ENCODE data around the gene DMRT2.

DMRT2 gene

GRCh38 chr9:1049641-1050040 lies 516 bp upstream of the DMRT2 start:
- no peaks in the 10 kb centered on the region for H3K27me3 ChIP-seq (ENCODE audit: insufficient read depth, low read length, poor library complexity, severe bottlenecking)
- no peaks in the 10 kb centered on the region for H3F3A ChIP-seq (ENCODE audit: low read depth)
- no peak overlapping the region for H3K4me3 ChIP-seq (ENCODE audit: low read length, poor library complexity, severe bottlenecking)
- H3K9me2 ChIP-seq (replicated peaks; ENCODE audit: low read depth, low read length) = no peaks in the 10 kb centered on the region
- no peak for TF ChIP-seq CTCF (conservative IDR thresholded peaks at IDR 0.05; ENCODE audit: low read length)
- TF ChIP-seq EZH2phosphoT487 (IDR thresholded peaks at IDR 0.05; ENCODE audit: borderline replicate concordance) = no peak
- no peak overlapping the region for H3K9ac ChIP-seq (ENCODE audit: low read depth, low read length, poor library complexity, severe bottlenecking)
- no peak overlapping the region for H2AFZ ChIP-seq (ENCODE audit: low read length)
- no peaks in the 10 kb centered on the region for H4K20me1 ChIP-seq (ENCODE audit: insufficient read depth, low read length, poor library complexity, severe bottlenecking)
- H3K79me2 ChIP-seq (ENCODE audit: insufficient read depth, low read length) = no peaks in the 10 kb centered on the region
- no peaks in the 10 kb centered on the region for H3K36me3 ChIP-seq (ENCODE audit: insufficient read depth, low read length)
- H3K9me3 ChIP-seq (ENCODE audit: insufficient read depth, low read depth, low read length) = no peaks in the 10 kb centered on the region
- no peak overlapping the region for H3K4me2 ChIP-seq (ENCODE audit: low read depth, low read length, poor library complexity, severe bottlenecking)
- H3K4me1 ChIP-seq (ENCODE audit: insufficient read depth, low read length, poor library complexity, severe bottlenecking) = peaks cover 5% of the 10 kb centered on the region

- Histone ChIP-seq H3K4me2 (ENCODE audit: low read depth, low read length, poor library complexity, severe bottlenecking) (no peak overlapping the region), H2AFZ (ENCODE audit: low read length) (no peak overlapping the region), H3K9me3 (ENCODE audit: insufficient read depth, low read depth, low read length) (no peaks in the 10 kb centered on the region), H3K36me3 (ENCODE audit: insufficient read depth, low read length) (no peaks in the 10 kb centered on the region), H3K4me3 (ENCODE audit: low read length, poor library complexity, severe bottlenecking) (no peak overlapping the region), H4K20me1 (ENCODE audit: insufficient read depth, low read length, poor library complexity, severe bottlenecking) (no peaks in the 10 kb centered on the region), H3K79me2 (ENCODE audit: insufficient read depth, low read length) (no peaks in the 10 kb centered on the region), H3K9ac (ENCODE audit: low read depth, low read length, poor library complexity, severe bottlenecking) (no peak overlapping the region), H3K9me2 (replicated peaks; ENCODE audit: low read depth, low read length) (no peaks in the 10 kb centered on the region), H3F3A (ENCODE audit: low read depth) (no peaks in the 10 kb centered on the region), H3K4me1 (ENCODE audit: insufficient read depth, low read length, poor library complexity, severe bottlenecking) (peaks cover 5% of the 10 kb centered on the region), H3K27me3 (ENCODE audit: insufficient read depth, low read length, poor library complexity, severe bottlenecking) (no peaks in the 10 kb centered on the region)
- TF ChIP-seq EZH2phosphoT487 (IDR thresholded peaks at IDR 0.05; ENCODE audit: borderline replicate concordance) (no peak), CTCF (conservative IDR thresholded peaks at IDR 0.05; ENCODE audit: low read length) (no peak)
These were observed 1.0 kb downstream of the DMRT2 start for GRCh38 chr9:1051210-1051583.

GRCh38 chr9:1051584-1052275 lies 1.6 kb downstream of the DMRT2 start:
- Histone ChIP-seq H3K4me3 (ENCODE audit: low read length, poor library complexity, severe bottlenecking) (no peak overlapping the region), H3K9me3 (ENCODE audit: insufficient read depth, low read depth, low read length) (no peaks in the 10 kb centered on the region), H3F3A (ENCODE audit: low read depth) (no peaks in the 10 kb centered on the region), H2AFZ (ENCODE audit: low read length) (no peak overlapping the region), H3K36me3 (ENCODE audit: insufficient read depth, low read length) (no peaks in the 10 kb centered on the region), H3K27me3 (ENCODE audit: insufficient read depth, low read length, poor library complexity, severe bottlenecking) (no peaks in the 10 kb centered on the region), H3K9me2 (replicated peaks; ENCODE audit: low read depth, low read length) (no peaks in the 10 kb centered on the region), H4K20me1 (ENCODE audit: insufficient read depth, low read length, poor library complexity, severe bottlenecking) (no peaks in the 10 kb centered on the region), H3K9ac (ENCODE audit: low read depth, low read length, poor library complexity, severe bottlenecking) (no peak overlapping the region), H3K79me2 (ENCODE audit: insufficient read depth, low read length) (no peaks in the 10 kb centered on the region), H3K4me2 (ENCODE audit: low read depth, low read length, poor library complexity, severe bottlenecking) (no peak overlapping the region), H3K4me1 (ENCODE audit: insufficient read depth, low read length, poor library complexity, severe bottlenecking) (peaks cover 5% of the 10 kb centered on the region)
- TF ChIP-seq CTCF (conservative IDR thresholded peaks at IDR 0.05; ENCODE audit: low read length) (no peak), EZH2phosphoT487 (IDR thresholded peaks at IDR 0.05; ENCODE audit: borderline replicate concordance) (no peak)
